HEK293T (cell line): ENCODE measurements around the gene TM4SF18.

Experiments
- ARNT ChIP-seq: fragments of 450-650 bp; IDR thresholded peaks from 2 replicates; pipeline ENCODE4 v1.6.1; 2017; ENCODE audit warnings: mild to moderate bottlenecking
- CTBP1 ChIP-seq: fragments of 450-650 bp; IDR thresholded peaks from 2 replicates; pipeline ENCODE4 v1.6.1; 2016; ENCODE audit warnings: borderline replicate concordance
- FOXA1 ChIP-seq: fragments of 450-650 bp; IDR thresholded peaks from 2 replicates; pipeline ENCODE4 v1.6.1; 2016; ENCODE audit warnings: mild to moderate bottlenecking
- FOXM1 ChIP-seq: fragments of 450-650 bp; IDR thresholded peaks from 2 replicates; pipeline ENCODE4 v1.6.1; 2017; ENCODE audit warnings: mild to moderate bottlenecking, borderline replicate concordance
- HDGF ChIP-seq: fragments of 450-650 bp; IDR thresholded peaks from 2 replicates; pipeline ENCODE4 v1.6.1; 2017; ENCODE audit warnings: antibody characterized with exemption, borderline replicate concordance
- L3MBTL2 ChIP-seq: fragments of 450-650 bp; conservative IDR thresholded peaks from 2 replicates; pipeline ENCODE4 v1.6.1; 2016; ENCODE audit warnings: mild to moderate bottlenecking
- LEF1 ChIP-seq: fragments of 450-650 bp; IDR thresholded peaks from 2 replicates; pipeline ENCODE4 v1.6.1; 2017; ENCODE audit warnings: mild to moderate bottlenecking, borderline replicate concordance
- SP1 ChIP-seq: fragments of 450-650 bp; IDR thresholded peaks from 2 replicates; pipeline ENCODE4 v1.6.1; 2017
- TARDBP ChIP-seq: fragments of 450-650 bp; IDR thresholded peaks from 2 replicates; pipeline ENCODE4 v1.6.1; 2016
- ZNF384 ChIP-seq: fragments of 450-650 bp; IDR thresholded peaks from 2 replicates; pipeline ENCODE4 v1.6.1; 2016
- TF ChIP-seq, protein P1 (sequence below): fragments of 450-650 bp; IDR thresholded peaks from 2 replicates; pipeline ENCODE4 v1.6.1; 2016

DNA sequence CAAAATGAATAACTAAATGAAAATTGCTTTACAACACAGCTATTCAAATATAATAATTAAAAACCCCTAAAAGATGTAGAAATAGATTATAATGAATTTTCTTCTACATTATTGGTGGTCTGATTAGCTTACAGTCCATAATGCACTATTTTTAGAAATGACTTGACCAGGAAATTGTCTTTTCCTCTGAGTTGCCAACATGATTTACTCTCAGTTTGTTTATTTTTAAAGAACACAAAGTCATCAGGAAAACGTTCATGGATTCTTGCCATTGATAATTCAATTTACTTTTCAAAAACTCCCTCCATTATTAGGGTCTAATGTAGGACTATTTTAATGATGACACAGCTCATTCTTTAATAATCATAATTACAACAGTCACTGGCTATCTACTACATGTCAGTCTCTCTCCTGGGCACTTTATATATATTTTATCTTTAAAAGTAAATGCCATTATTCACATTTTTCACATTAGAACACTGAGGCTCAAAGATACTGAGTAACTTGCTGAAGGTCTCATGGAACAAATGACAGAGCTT, 1.1 kb downstream of the TM4SF18 start:
- TF ChIP-seq, protein P1, sequence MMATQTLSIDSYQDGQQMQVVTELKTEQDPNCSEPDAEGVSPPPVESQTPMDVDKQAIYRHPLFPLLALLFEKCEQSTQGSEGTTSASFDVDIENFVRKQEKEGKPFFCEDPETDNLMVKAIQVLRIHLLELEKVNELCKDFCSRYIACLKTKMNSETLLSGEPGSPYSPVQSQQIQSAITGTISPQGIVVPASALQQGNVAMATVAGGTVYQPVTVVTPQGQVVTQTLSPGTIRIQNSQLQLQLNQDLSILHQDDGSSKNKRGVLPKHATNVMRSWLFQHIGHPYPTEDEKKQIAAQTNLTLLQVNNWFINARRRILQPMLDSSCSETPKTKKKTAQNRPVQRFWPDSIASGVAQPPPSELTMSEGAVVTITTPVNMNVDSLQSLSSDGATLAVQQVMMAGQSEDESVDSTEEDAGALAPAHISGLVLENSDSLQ = no peak
- no peak for TF ChIP-seq HDGF
- no peak for TF ChIP-seq FOXM1
- TF ChIP-seq L3MBTL2 = no peak
- TF ChIP-seq LEF1 = no peak
- no peak for TF ChIP-seq FOXA1
- TF ChIP-seq TARDBP = no peak
- TF ChIP-seq ARNT = no peak
- TF ChIP-seq CTBP1 = no peak
- TF ChIP-seq ZNF384 = no peak
- TF ChIP-seq SP1 = no peak
